ENCODE results near the gene PLCD1.

DNA sequence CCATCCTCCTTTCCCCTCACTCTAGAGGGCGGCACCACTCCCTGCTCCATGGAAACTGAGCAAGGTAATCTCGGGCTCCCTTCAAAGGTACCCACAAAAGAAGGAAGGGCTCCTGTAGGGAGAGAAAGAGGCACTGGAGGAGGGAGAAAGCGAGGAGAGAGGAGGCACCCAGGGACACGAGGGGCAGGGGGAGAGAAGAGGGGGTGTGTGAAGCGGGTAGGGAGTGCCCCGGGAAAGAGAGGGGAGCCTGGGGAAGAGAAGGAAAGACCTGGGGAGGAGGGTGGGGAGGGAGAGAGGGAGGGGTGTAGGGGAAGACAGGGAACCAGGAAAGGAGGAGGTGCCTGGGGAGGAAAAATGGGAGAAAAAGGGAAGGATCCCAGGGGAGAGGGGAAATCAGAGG lies 38.3 kb downstream of the PLCD1 start:
- TF ChIP-seq RARB (CRISPR knock-in tag; IDR thresholded peaks at IDR 0.05) (no peak), ISL1 (CRISPR knock-in tag; IDR thresholded peaks at IDR 0.05) (no peak), ARNTL (CRISPR knock-in tag; IDR thresholded peaks at IDR 0.05; ENCODE audit: borderline replicate concordance, low read depth) (no peak), TCF4 (CRISPR knock-in tag; IDR thresholded peaks at IDR 0.05; ENCODE audit: borderline replicate concordance) (no peak), ZC3H10 (CRISPR knock-in tag; IDR thresholded peaks at IDR 0.05) (no peak), ZNF8 (CRISPR knock-in tag; IDR thresholded peaks at IDR 0.05) (no peak), BACH2 (CRISPR knock-in tag; IDR thresholded peaks at IDR 0.05; ENCODE audit: borderline replicate concordance) (no peak), CSDC2 (CRISPR knock-in tag; IDR thresholded peaks at IDR 0.05) (no peak), ZFP3 (CRISPR knock-in tag; IDR thresholded peaks at IDR 0.05) (no peak), ZNF565 (CRISPR knock-in tag; conservative IDR thresholded peaks at IDR 0.05; ENCODE audit: low read depth) (no peak)
- TF ChIP-seq, protein P1, sequence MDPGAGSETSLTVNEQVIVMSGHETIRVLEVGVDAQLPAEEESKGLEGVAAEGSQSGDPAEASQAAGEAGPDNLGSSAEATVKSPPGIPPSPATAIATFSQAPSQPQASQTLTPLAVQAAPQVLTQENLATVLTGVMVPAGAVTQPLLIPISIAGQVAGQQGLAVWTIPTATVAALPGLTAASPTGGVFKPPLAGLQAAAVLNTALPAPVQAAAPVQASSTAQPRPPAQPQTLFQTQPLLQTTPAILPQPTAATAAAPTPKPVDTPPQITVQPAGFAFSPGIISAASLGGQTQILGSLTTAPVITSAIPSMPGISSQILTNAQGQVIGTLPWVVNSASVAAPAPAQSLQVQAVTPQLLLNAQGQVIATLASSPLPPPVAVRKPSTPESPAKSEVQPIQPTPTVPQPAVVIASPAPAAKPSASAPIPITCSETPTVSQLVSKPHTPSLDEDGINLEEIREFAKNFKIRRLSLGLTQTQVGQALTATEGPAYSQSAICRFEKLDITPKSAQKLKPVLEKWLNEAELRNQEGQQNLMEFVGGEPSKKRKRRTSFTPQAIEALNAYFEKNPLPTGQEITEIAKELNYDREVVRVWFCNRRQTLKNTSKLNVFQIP (CRISPR knock-in tag; IDR thresholded peaks at IDR 0.05; ENCODE audit: borderline replicate concordance, low read depth): no peak

Data from SK-N-SH treated with all-trans-retinoic acid at 6 μM for 48 hours (cell line).